B cell (primary cell): ENCODE measurements around the gene PNKD.

Experiments
- EZH2 ChIP-seq: IDR thresholded peaks from 2 replicates; pipeline ENCODE4 v1.6.1; 2012; ENCODE audit warnings: borderline replicate concordance, low read depth, mild to moderate bottlenecking, moderate library complexity, low read length; ENCODE audit not compliant: insufficient read depth, poor library complexity, severe bottlenecking
- TF ChIP-seq, protein P1 (sequence below): fragments of 200-600 bp; IDR thresholded peaks from one replicate; pipeline ENCODE4 v1.8.0; 2022; ENCODE audit warnings: antibody characterized with exemption, mild to moderate bottlenecking

DNA sequence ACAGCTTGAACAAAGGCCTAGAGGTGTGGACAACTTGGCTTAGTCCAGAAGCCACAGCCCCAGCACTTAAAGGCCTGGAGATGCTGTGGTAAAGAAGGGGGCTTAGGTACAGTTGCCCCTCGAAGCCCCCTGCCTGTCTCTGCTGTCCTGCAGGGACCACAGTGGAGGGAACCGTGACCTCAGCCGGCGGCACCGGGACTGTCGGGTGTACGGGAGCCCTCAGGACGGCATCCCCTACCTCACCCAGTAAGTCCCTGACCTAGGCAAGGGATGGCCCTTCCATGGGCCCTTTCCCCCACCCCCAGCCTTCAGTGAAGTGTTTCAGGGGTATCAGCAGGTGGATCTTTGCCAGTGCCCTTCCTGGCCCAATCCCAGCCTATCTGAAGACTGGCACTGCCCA, 71.1 kb downstream of the PNKD start:
- TF ChIP-seq, protein P1, sequence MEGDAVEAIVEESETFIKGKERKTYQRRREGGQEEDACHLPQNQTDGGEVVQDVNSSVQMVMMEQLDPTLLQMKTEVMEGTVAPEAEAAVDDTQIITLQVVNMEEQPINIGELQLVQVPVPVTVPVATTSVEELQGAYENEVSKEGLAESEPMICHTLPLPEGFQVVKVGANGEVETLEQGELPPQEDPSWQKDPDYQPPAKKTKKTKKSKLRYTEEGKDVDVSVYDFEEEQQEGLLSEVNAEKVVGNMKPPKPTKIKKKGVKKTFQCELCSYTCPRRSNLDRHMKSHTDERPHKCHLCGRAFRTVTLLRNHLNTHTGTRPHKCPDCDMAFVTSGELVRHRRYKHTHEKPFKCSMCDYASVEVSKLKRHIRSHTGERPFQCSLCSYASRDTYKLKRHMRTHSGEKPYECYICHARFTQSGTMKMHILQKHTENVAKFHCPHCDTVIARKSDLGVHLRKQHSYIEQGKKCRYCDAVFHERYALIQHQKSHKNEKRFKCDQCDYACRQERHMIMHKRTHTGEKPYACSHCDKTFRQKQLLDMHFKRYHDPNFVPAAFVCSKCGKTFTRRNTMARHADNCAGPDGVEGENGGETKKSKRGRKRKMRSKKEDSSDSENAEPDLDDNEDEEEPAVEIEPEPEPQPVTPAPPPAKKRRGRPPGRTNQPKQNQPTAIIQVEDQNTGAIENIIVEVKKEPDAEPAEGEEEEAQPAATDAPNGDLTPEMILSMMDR = no peak
- no peak for TF ChIP-seq EZH2
